Heart right ventricle (tissue), 16 donors: ENCODE results near the gene USP19. TPM values are rescaled to one million over a fixed set of nuclear protein-coding genes. Genes with fewer than 3 reads are reported as not detected.

Source experiments
- ATAC-seq, 8 donors: fragments of 200-7000 bp; cut with Tn5 transposase; one replicate each; pipeline ENCODE4 v1.9.1; 2020; ENCODE audit warnings: mild to moderate bottlenecking in 8 of 8, moderate library complexity in 8 of 8, moderate number of reproducible peaks in 1 of 8
- DNase-seq, 2 donors: peaks; one replicate each; pipeline ENCODE4 v3.0.0-alpha.2; 2020
- H3K27ac ChIP-seq, 10 donors: fragments of 200-600 bp; sonication (generic) in 2 of 10; one replicate each; pipeline versions ENCODE4 v1.5.0 to v1.8.0; 2020 to 2022; ENCODE audit warnings: mild to moderate bottlenecking in 3 of 10
- H3K27me3 ChIP-seq, 7 donors: fragments of 200-600 bp; one replicate each; pipeline ENCODE4 v1.8.0; 2021 to 2022; ENCODE audit warnings: mild to moderate bottlenecking in 2 of 7
- H3K36me3 ChIP-seq, 9 donors: fragments of 200-600 bp; sonication (generic) in 1 of 9; one replicate each; pipeline versions ENCODE4 v1.5.0 to v1.8.0; 2020 to 2022; ENCODE audit warnings: mild to moderate bottlenecking in 2 of 9
- H3K4me1 ChIP-seq, 9 donors: fragments of 200-600 bp; sonication (generic) in 1 of 9; one replicate each; pipeline versions ENCODE4 v1.5.0 to v1.8.0; 2020 to 2022; ENCODE audit warnings: mild to moderate bottlenecking in 4 of 9
- H3K4me3 ChIP-seq, 10 donors: fragments of 200-600 bp; sonication (generic) in 2 of 10; one replicate each; pipeline versions ENCODE4 v1.5.0 to v1.8.0; 2020 to 2022; ENCODE audit warnings: mild to moderate bottlenecking in 7 of 10, moderate library complexity in 2 of 10
- H3K9me3 ChIP-seq, 11 donors: fragments of 200-600 bp in 10 of 11; sonication (generic) in 2 of 11; one replicate each; pipeline versions ENCODE4 v1.5.0 to v1.8.0; 2013 to 2022; ENCODE audit warnings: mild to moderate bottlenecking in 2 of 11, control low read depth in 1 of 11, moderate library complexity in 1 of 11
- WGBS, 2 donors: extraction: QIAGEN DNeasy Blood & Tissue Kit; methylation state at CpG; one replicate each; pipeline ENCODE4 v1.1.7; 2013; ENCODE audit warnings: inconsistent platforms in 1 of 2; 5-methylcytosine and 5-hydroxymethylcytosine counted together
- intact Hi-C, 10 donors: fragments of 100-400 bp; cut with DNase I; formaldehyde crosslinking; loops; one replicate each; pipeline versions ENCODE4 v1.11.1 to v1.14.2; 2022
- polyA plus RNA-seq, 2 donors: library from polyadenylated mRNA; stranded (reverse); fragments of 200-250 nt; gene quantifications; one replicate each; pipeline ENCODE4 v1.2.3, GENCODE V29; 2013
- total RNA-seq, 10 donors: library from RNA; stranded (reverse); fragmentation: NEBNext Ultra II Directional in 3 of 10; extraction: Animal tissue kit (Norgen Biotek cat#: 25700) in 3 of 10; gene quantifications; one replicate each; pipeline versions ENCODE4 v1.2.1 to v1.2.4, GENCODE V29; 2021 to 2023
- TF ChIP-seq, protein P1 (sequence below), 9 donors: fragments of 200-600 bp; sonication (generic) in 2 of 9; IDR thresholded peaks; one replicate each; pipeline versions ENCODE4 v1.5.0 to v1.8.0; 2021 to 2022; ENCODE audit warnings: antibody characterized with exemption in 9 of 9, mild to moderate bottlenecking in 5 of 9, moderate library complexity in 1 of 9
- donor health status: Arrhythmogenic right ventricular cardiomyopathy.
- donor health status: ischemic (EF 13 %, LVEDD 7.1; RV severe dilation, severe dysfunction).
- donor health status: healthy with polysubstance abuse.
- donor health status: DM: no; HTN: yes; CAD: no.
- donor health status: DM: no; HTN: no; CAD: no.
- donor health status: ischemic (EF 25% LVEDD 6.9; RV normal size, moderate dysfunction).
- donor health status: ischemic (EF 25% LVEDD 5.7; RV mildly dilated, moderate dysfunction).
- donor health status: healthy.
- donor health status: DM: yes; HTN: yes; CAD: no.
- donor health status: Ischemic cardiomyopathy.
- donor health status: ischemic (EF 35%, LVEDD 5.7; RV mildly dilated, moderate dysfunction).
- donor health status: nonischemic (EF 11% LVEDD 7.7; RV severe dilation, severe dysfunction).
- donor health status: DM: yes; HTN: yes; CAD: no.
- donor health status: PGD.
- donor health status: ischemic (EF 29% LVEDD 5.4; RV normal size, mild dysfunction).
- donor health status: nonischemic (EF 23%, LVEDD 6.1; RV moderate dilation, normal function).

USP19 gene
- total and polyA plus RNA-seq, 12 donors, result 18.1 to 78.1 (median 61.4) TPM

DNA sequence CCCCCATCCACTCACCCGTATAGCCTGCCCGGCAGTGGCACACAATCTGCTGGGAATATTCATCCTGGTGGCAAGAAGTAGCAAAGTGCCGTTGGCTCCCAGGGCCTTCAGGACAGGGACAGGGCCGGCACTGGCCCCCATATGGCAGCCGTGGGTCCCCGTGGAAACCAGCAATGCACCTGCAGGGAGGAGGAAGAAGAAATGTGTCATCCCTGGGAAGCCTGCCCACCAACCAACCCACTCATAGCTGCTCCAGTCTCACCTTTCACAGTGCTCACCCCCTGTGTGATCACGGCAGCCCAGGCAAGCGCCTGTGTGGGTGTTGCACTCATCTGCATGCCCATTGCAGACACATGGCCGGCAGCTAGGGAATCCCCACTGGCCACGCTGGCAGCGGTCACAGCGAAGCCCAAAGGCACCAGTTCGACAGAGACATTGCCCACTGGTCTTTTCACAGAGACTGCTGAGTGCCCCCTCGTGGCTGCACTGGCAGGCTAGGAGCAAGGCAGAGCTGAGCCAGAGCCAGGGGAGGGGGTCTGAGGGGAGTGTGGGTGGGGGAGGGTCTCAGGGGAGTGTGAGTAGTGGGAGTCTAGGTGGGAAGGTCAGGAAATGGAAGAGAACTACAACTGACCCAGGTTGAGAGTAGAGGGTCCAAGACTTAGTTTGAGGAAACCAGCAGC, 4.5 kb upstream of the USP19 start:
- WGBS, 2 donors, result 78 to 85% methylated on average over 14 of the region's 14 CpGs
- no peaks in the 10 kb centered on the region for H3K9me3 ChIP-seq
- H3K4me3 ChIP-seq, result no peak overlapping the region
- no peaks in the 10 kb centered on the region for H3K27me3 ChIP-seq
- TF ChIP-seq, protein P1, sequence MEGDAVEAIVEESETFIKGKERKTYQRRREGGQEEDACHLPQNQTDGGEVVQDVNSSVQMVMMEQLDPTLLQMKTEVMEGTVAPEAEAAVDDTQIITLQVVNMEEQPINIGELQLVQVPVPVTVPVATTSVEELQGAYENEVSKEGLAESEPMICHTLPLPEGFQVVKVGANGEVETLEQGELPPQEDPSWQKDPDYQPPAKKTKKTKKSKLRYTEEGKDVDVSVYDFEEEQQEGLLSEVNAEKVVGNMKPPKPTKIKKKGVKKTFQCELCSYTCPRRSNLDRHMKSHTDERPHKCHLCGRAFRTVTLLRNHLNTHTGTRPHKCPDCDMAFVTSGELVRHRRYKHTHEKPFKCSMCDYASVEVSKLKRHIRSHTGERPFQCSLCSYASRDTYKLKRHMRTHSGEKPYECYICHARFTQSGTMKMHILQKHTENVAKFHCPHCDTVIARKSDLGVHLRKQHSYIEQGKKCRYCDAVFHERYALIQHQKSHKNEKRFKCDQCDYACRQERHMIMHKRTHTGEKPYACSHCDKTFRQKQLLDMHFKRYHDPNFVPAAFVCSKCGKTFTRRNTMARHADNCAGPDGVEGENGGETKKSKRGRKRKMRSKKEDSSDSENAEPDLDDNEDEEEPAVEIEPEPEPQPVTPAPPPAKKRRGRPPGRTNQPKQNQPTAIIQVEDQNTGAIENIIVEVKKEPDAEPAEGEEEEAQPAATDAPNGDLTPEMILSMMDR (IDR thresholded peaks at IDR 0.05), result no peak
- ATAC-seq (no peak), DNase-seq (no peak)
- intact Hi-C loops, result no loop called here
- peaks cover 4 to 94% (median 79%) of the 10 kb centered on the region in 9 donors for H3K36me3 ChIP-seq
- peaks cover 2 to 14% (median 7%) of the 10 kb centered on the region in 9 donors for H3K4me1 ChIP-seq
- H3K27ac ChIP-seq, result no peak overlapping the region

GRCh38 chr3:49124203-49124602, 3.6 kb upstream of the USP19 start:
- WGBS, 2 donors, result 87 to 90% methylated on average over 7 of the region's 7 CpGs
- intact Hi-C loops, result no loop called here
- no peaks in the 10 kb centered on the region for H3K9me3 ChIP-seq
- DNase-seq (no peak), ATAC-seq (no peak)
- H3K4me3 ChIP-seq, result no peak overlapping the region
- TF ChIP-seq, protein P1 (IDR thresholded peaks at IDR 0.05), result no peak
- no peaks in the 10 kb centered on the region for H3K27me3 ChIP-seq
- H3K36me3 ChIP-seq, result peaks cover 4 to 85% (median 70%) of the 10 kb centered on the region in 9 donors
- no peak overlapping the region for H3K27ac ChIP-seq
- H3K4me1 ChIP-seq, result peaks cover 8 to 17% (median 10%) of the 10 kb centered on the region in 9 donors

- peaks cover 4 to 84% (median 67%) of the 10 kb centered on the region in 9 donors for H3K36me3 ChIP-seq
These were observed 3.1 kb upstream of the USP19 start for GRCh38 chr3:49123687-49124086.

DNA sequence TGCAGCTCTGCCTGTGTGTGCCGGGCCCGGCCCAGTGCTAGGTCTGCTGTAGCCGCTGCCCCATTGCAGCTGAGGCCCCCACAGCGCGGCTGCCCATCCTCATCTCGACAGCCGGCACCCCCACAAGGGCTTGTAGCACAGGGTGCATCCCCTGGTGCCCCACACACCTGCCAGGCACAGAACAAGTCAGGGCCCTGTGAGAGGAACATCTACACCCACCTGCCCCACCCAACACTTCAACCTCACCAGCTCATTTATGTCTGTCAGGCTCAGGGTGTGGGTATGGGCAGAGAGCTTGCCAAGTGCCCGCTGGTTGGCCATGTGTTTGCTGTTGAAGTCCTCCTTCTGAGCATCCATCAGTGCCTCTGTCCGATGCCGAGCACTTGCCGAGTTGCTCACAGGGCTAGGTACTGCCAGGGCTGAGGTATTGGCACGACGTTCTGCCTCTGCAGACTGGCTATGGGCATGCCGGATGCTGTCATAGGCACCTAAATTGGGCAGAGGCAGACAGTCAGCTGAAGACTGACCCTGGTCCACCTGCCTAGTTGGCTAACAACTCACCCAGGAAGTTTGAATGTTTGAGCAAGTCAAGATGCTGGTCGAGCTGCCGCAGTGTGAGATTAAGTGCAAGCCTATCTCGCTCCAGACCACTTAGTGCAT, 2.4 kb upstream of the USP19 start:
- H3K27ac ChIP-seq, result no peak overlapping the region
- TF ChIP-seq, protein P1 (IDR thresholded peaks at IDR 0.05), result no peak
- DNase-seq (no peak), ATAC-seq (no peak)
- intact Hi-C loops, result no loop called here
- no peak overlapping the region for H3K4me3 ChIP-seq
- peaks cover 4 to 84% (median 68%) of the 10 kb centered on the region in 9 donors for H3K36me3 ChIP-seq
- no peaks in the 10 kb centered on the region for H3K9me3 ChIP-seq
- 91 to 93% methylated on average over 17 of the region's 17 CpGs for WGBS, 2 donors
- peaks cover 13 to 24% (median 21%) of the 10 kb centered on the region in 9 donors for H3K4me1 ChIP-seq
- no peaks in the 10 kb centered on the region for H3K27me3 ChIP-seq

More at GRCh38 chr3:49123687-49124086, 3.1 kb upstream of the USP19 start:
- TF ChIP-seq, protein P1 (IDR thresholded peaks at IDR 0.05), result no peak
- intact Hi-C loops, result no loop called here
- no peak for ATAC-seq
- H3K27me3 ChIP-seq, result no peaks in the 10 kb centered on the region
- H3K9me3 ChIP-seq, result no peaks in the 10 kb centered on the region
- DNase-seq, result no peak
- no peak overlapping the region for H3K27ac ChIP-seq
- WGBS, 2 donors, result 92 to 93% methylated on average over 17 of the region's 17 CpGs
- H3K4me1 ChIP-seq, result peaks cover 13 to 22% (median 15%) of the 10 kb centered on the region in 9 donors
- no peak overlapping the region for H3K4me3 ChIP-seq
